IPS-18c (cell line): ENCODE measurements around the gene APBB2.
"Not testable (repeated sequence)": the region's sequence is repeated elsewhere in the genome, so short reads cannot be mapped to it uniquely, and the experiment has no call there.

Source experiments
- H3K4me3 ChIP-seq: 2 replicates; pipeline ENCODE4 v1.7.0; 2013; ENCODE audit warnings: low read depth, mild to moderate bottlenecking, low read length, moderate library complexity; ENCODE audit not compliant: insufficient read depth
- H3K9me3 ChIP-seq: one replicate; pipeline ENCODE4 v1.6.1; 2013; ENCODE audit warnings: mild to moderate bottlenecking, low read length, moderate library complexity; ENCODE audit not compliant: control insufficient read depth, insufficient read depth

The APBB2 gene

DNA sequence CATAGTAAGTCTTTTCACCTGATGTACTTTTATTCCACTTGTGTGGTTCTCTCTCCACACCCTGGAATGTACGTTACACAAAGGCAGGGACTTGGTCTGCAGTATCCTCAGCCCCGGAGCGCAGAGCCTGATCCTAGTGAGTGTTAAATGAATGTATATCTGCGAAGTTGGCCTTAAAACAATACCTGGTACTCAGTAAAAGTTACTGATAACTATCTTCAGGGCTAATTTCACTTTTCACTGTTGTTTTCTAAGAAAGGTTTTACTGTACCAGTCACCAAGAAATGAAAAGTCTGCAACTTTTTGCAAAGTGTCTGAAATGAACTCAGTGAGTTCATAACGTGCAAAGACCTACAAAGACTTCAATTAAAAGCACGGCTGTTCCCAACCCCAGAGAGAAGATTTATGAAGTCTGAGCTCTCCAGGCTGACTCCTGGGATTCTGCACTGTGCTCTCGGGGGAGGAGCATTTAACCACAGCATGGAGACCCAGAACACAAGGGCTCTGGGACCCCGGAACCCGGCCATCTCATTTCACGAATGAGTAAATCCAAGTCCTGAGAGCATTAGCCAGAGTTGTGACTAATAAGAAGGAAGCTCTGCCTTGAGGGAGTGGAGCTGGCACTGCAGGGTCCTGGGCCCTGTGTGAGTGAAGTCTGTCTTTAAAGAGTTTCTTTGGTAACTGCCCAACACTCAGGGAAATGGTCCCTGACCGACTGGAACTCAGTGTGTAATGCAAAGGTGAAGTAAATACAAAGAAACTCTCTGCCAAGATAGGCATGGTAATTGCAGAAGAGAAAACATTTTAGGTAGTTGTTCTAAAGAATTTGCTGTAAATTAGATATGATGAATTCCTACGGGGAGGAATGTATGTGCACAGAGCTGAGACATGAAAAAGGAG, 298.8 kb downstream of the APBB2 start:
- H3K9me3 ChIP-seq = no peaks in the 10 kb centered on the region
- H3K4me3 ChIP-seq = no peak overlapping the region

DNA sequence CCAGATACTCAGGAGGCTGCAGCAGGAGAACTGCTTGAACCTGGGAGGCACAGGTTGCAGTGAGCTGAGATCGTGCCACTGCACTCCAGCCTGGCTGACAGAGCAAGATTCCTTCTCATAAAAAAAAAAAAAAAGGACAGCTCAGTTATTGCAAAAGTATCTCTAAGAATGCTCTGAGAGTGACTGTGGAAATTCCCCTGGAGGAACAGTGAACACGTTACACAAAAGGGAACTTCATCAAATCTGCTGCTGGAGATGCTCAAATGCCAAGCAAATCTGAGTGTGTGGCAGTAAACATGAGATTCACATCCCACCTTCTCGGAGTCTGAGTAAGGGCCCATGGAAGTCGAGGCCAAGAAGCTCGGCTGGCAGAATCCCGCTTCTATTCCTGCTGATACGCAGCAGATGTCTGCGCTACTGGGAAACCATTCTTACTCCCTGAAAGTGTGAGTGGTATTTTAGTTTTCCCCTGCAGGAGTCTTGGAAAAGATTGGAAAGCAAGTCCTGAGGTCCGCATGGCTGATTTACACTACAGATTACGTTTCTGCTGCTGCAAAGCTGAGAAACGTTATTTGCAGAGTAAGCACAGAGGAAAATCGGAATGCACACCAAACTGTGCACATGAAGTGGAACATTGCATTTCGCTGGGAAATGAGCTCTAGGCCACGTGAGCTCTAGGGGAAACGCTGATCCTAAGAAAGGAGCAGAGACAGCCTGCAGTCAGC, 301.7 kb downstream of the APBB2 start:
- Histone ChIP-seq H3K4me3 (no peak overlapping the region), H3K9me3 (no peaks in the 10 kb centered on the region)

DNA sequence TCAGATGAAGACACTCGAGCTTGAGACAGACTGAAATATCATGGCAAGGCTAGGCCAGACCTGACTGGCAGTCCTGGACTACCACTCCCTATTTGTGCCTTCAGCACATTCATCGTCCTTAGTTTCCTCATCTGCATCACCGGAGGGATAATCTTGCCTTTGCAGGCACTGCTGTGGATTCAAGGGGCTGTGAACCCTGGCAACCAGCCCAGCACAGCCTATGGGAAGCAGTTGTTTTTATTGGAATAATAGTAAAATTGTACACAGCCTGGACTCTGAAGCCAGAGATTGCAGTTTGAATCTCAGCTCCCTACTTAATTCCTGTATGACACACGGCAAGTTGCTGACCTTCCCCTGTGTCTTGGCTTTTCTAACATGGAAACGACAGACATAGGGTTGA, 303.6 kb downstream of the APBB2 start:
- Histone ChIP-seq H3K4me3 (no peak overlapping the region), H3K9me3 (no peaks in the 10 kb centered on the region)

DNA sequence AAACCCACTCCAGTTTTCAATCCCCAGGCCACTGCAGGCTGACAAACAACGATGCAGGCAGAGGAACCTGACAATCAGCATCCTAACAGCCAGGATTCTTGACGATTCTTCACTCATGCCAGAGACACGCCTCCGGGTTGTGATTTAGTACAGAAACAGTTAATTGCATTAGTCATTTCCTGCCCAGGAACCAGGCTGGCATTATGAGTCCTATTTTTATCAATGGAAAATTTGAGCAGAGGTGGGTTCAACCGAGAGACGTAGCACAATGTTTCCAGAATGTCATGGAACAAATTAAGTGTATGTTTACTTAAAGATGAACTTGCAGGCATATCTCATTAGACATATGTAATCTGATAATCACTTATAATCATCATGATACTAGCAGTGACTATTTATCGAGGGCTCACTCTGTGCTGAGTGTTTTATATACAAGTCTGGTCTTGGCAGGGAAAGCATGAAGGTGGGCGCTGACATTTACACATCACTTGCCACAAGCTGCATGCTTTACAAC, 304.9 kb downstream of the APBB2 start:
- H3K9me3 ChIP-seq = no peaks in the 10 kb centered on the region
- H3K4me3 ChIP-seq = no peak overlapping the region

DNA sequence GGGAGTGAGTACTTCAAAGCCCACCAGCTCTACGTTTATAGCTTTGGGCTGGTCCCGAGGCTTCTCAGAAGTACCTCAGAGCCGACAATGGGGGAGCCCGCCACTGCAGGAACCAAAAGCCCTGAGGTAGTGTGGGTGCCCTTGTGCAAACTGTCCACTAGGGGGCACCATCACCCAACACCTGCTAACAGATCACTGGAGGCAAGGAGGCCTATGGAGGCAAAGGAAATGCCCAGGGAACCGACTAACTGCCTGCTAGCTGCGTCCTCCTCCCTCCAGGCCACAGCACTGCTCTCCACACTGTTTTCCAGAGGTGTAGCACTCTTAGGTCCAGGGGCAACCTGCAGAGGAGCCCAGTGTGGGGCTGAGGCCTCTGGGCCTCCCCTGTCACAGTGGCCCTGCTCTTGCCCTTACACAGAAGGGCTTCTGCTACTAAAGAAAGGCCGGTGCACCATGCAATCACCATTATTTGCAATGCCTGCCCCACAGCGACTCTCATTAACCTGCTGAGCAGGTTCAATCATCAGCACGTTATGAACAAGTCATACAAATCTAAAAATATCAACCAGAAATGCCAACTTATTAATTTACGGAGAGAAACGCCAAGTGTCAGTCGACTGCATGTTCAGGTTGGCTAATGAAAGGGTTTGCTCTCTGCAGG, 305.5 kb downstream of the APBB2 start:
- Histone ChIP-seq H3K9me3 (no peaks in the 10 kb centered on the region), H3K4me3 (no peak overlapping the region)

DNA sequence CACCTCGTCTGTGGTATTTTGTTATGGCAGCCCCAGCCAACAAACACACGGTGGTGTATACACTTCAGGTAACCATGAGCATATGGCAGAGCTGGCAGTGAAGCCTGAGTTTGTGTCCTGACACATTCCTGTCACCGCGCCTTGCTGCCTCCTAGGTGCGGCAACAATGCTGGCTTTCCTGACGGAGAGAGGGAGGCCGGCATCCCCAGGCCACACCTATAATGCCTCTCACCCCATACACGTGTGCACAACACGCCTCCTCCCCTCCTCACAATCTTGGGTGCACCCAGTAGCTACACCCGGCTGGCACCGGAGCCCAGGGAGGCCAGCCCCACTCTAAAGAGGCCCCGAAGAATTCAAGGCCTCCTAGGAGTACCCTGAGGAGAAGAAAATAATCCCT, 306.0 kb downstream of the APBB2 start:
- Histone ChIP-seq H3K4me3 (no peak overlapping the region), H3K9me3 (no peaks in the 10 kb centered on the region)

DNA sequence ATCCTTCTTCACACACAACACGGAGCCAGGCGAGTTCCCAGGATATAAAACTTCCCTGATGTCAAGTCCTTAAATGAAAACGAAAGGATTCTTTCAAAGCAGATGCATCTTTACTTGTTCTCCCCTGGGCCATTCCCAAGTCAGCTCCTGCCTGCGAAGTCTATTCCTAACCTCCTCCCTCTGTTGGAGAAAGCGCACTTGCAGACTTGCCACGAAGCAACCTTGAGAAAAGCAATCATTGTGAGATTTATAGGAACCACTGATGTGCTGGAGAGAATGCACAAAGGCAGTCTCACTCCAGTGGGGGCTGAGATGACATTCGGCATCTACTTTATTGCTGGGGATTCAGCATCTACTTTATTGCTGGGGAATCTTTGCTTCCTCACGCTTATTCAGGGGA, 308.9 kb downstream of the APBB2 start:
- Histone ChIP-seq H3K4me3 (no peak overlapping the region), H3K9me3 (no peaks in the 10 kb centered on the region)

DNA sequence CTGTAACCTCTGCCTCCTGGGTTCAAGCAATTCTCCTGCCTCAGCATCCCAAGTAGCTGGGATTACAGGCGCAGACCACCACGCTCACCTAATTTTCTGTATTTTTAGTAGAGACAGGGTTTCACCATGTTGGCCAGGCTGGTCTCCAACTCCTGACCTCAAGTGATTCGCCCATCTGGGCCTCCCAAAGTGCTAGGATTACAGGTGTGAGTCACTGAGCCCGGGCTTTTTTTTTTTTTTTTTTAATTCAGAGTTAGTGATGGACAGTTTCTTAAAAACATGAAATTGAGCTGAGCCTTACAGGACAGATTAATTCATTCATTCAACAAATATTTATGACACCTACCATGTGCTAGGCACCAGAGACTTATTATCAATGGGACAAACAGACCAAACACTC, 313.8 kb downstream of the APBB2 start:
- not testable (repeated sequence) for H3K9me3 ChIP-seq

DNA sequence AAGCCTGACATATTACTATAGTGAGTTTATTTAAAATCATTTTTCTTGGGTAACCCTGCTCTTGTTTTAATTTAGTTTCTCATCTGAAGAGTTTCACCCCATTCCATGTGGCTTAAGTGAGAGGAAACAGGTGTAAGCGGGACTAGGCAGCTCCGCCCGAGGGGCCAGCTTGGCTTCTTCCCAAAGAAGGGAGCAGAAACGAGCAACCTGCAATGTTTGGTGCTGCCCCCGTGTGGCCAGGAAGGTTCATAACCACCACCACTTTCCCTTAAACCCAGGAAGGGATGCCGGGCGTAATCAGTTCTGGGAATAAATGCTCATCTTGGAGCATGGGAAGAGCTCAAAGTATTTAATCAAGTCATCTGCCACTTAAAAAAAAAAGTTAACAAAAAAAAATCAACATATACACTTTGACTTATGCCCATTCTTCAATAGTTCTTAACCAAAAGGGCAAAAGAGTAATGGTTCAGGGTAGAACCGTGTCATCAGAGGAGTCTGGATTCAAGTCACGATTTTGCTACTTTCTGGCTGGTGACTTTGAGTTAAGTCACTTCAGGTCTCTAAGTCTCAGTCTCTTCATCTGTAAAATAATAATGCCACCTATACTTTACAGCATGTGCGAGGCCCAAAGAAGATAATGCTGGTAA, 316.7 kb downstream of the APBB2 start:
- no peak overlapping the region for H3K4me3 ChIP-seq
- no peaks in the 10 kb centered on the region for H3K9me3 ChIP-seq

More for the DNA sequence above, 313.8 kb downstream of the APBB2 start:
- H3K4me3 ChIP-seq = not testable (repeated sequence)

DNA sequence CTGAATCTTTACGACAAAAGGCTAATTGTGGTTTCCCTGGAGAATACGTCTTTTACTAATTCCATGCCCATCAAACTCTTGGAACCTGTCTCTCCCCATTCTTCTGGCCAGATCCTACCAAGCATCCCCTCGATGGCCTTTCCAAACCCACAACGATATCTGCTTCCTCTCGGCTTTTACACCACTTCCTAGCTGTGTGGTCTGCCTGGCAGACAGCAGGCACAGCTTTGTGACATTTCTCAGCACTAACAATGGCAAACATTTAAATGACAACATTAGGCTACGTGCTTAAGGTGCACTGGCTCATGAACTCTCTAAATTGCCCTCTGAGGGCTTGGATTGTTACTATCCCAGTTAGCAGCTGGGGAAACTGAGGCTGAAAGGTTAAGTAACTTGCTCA, 323.6 kb downstream of the APBB2 start:
- Histone ChIP-seq H3K9me3 (no peaks in the 10 kb centered on the region), H3K4me3 (no peak overlapping the region)

DNA sequence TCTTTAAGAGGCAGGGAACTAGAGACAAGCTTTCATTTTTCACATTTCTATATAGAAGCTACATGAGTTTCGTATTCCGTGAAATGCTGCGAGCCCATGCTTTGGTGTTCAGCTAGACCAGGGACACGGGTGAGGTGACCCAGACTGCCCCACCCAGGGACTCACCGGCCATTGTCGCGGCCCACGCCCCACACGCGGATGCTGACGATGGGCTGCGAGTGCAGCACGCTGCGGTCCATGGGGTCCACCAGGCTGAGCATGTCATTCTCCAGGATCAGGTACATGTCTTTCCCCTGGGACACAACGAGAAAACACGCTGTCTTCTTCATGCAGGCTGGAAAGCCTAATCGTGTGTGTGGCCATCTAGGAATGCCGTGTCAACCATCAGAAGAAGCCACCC, 324.1 kb downstream of the APBB2 start:
- no peak overlapping the region for H3K4me3 ChIP-seq
- H3K9me3 ChIP-seq = no peaks in the 10 kb centered on the region

DNA sequence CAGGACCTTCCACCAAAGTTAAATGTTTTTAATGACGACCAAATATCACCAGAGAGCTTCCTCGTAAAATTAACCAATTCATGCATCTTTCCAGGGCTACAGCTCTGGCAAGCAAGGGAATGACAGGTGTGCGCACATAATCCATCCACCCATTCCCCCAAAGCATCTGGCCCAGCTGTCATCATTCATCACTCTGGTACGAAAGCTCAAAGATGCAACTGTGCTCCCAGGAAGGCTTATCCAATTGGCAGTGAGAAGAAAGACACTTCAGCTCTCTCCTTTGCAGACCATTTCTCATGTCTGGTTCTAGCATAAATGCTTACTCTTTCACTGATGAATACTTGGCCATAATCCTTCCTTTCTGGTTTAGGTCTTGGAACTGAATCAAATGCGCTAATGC, 325.4 kb downstream of the APBB2 start:
- Histone ChIP-seq H3K4me3 (no peak overlapping the region), H3K9me3 (no peaks in the 10 kb centered on the region)

DNA sequence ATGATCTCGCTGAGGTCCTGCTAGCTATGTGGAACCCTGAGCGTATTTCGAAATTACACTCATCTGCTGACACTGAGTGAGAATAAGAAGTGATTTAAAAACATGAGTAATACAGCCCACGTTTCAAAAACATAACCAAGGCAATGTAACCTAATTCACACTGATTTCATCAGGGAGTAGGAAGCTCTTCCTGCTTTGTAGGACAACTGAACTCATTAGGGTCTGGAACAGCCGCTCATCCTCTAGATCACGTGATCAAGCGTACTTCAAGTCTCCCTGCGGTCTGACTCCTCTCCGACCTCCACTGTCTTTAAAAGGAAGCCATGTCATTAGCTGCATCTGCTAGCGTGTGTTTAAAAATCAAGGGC, 326.6 kb downstream of the APBB2 start:
- H3K4me3 ChIP-seq = no peak overlapping the region

DNA sequence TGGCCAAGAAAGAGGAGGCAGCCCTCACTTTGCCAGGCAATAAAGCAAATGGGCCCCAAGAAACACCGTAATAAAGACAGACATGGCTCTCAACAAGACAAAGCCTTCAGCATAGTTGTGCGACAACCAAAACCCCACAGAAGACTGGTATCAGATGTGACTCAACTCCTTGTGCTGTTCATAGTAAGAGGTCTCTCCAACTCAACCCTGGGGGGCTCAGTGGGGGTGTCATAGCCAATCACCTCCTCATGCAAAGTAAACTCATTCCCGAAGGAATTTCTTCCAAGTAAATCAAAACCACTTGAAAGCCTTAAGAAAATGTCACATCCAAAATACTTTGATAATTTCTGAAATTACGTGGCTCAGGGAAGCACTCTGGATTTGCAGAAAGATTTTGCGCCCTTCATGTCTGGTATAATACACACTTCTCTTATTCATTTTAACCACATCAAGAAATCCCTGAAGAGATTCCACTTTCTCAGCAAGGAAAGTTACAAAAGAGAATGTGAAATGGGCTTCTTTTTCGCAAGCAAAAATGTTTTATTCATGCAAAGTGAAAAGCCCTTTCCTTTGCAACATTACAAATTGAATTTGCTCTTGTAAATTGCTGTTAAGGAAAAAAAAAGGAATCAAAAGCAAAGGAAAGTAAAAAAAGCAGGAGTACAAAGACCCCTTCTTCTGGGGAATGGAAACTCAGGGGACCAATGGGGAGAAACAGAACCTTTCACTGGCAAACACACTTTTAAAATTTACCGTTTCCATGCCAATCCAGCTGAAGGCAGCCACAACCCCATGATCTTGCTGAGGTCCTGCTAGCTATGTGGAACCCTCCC, 327.2 kb downstream of the APBB2 start:
- Histone ChIP-seq H3K4me3 (no peak overlapping the region), H3K9me3 (peaks cover 3% of the 10 kb centered on the region)

More for the DNA sequence above, 326.6 kb downstream of the APBB2 start:
- peaks cover 3% of the 10 kb centered on the region for H3K9me3 ChIP-seq

DNA sequence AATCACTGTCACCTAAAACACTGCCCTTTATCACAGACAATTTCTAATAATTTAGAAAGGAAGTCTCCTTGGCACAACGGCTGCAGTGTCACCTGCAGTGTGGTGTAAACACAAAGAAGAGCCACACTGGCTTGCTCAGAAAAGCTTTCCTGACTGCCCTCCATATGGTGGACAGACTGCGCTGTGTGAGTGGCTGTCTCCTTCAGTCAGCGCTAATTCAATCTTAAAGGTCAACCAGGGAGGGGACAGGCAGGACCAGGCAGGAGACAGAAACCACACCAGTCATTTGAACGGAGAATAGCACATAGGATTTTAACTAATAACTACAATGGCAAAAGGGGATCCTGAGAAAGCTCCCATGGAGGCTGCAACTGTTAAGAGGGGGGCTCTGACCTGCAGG, 332.5 kb downstream of the APBB2 start:
- peaks cover 3% of the 10 kb centered on the region for H3K9me3 ChIP-seq

DNA sequence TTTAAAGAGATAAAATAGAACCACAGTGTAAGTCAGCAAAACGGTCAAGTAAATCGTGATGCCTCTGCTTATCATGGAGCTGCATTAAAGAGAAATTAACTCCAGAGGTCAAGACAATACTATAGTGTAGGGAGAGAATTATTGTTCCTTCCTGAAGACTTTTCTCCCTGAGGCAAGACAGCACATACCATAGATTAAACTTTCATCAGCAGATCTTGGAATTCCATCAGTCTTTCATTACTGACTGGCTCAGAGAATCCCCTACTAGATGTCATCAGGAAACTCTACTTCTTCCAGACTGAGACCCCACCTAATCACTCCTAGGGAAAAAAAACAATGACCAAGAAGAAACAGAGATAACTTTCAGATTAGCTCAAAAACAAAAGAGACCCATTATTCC, 333.2 kb downstream of the APBB2 start:
- Histone ChIP-seq H3K9me3 (peaks cover 3% of the 10 kb centered on the region), H3K4me3 (no peak overlapping the region)

More for the DNA sequence above, 332.5 kb downstream of the APBB2 start:
- no peak overlapping the region for H3K4me3 ChIP-seq
